ENCODE data around the gene F5.

Gene F5

GRCh38 chr1:169486281-169487051 lies 99.8 kb downstream of the F5 start:
- peak overlapping the region; percentile 77 for H3K4me3 ChIP-seq (ENCODE audit: low read depth, low read length)
- DNase-seq (ENCODE audit: low read depth), result peak; percentile 39

- peak; percentile 99 for DNase-seq (ENCODE audit: low read depth)
- H3K4me3 ChIP-seq (ENCODE audit: low read depth, low read length), result peak within 1 kb of the TSS; percentile 77
These were observed 100.6 kb downstream of the F5 start, which contains the start of gene SLC19A2 for GRCh38 chr1:169485431-169486280. SLC19A2 (minus strand) TSS chr1:169485944; CDS start chr1:169485766, 178 bp downstream.

- H3K4me3 ChIP-seq (ENCODE audit: low read depth, low read length), result peak overlapping the region; percentile 77
- DNase-seq (ENCODE audit: low read depth), result peak; percentile 52
These were observed 101.4 kb downstream of the F5 start for GRCh38 chr1:169484683-169485430.

GRCh38 chr1:169484101-169484500 lies 102.2 kb downstream of the F5 start:
- no peak for DNase-seq (ENCODE audit: low read depth)
- peak overlapping the region; percentile 77 for H3K4me3 ChIP-seq (ENCODE audit: low read depth, low read length)

- peak overlapping the region; percentile 77 for H3K4me3 ChIP-seq (ENCODE audit: low read depth, low read length)
- peak; percentile 55 for DNase-seq (ENCODE audit: low read depth)
These were observed 102.7 kb downstream of the F5 start for GRCh38 chr1:169483500-169483966.

- DNase-seq (ENCODE audit: low read depth), result no peak
- H3K4me3 ChIP-seq (ENCODE audit: low read depth, low read length), result no peak overlapping the region
These were observed 106.8 kb downstream of the F5 start for GRCh38 chr1:169479363-169480066.

- no peak for DNase-seq (ENCODE audit: low read depth)
- no peak overlapping the region for H3K4me3 ChIP-seq (ENCODE audit: low read depth, low read length)
These were observed 108.1 kb downstream of the F5 start for GRCh38 chr1:169478094-169478672.

GRCh38 chr1:169475806-169476387 lies 110.4 kb downstream of the F5 start:
- no peak overlapping the region for H3K4me3 ChIP-seq (ENCODE audit: low read depth, low read length)
- no peak for DNase-seq (ENCODE audit: low read depth)

- no peak for DNase-seq (ENCODE audit: low read depth)
- H3K4me3 ChIP-seq (ENCODE audit: low read depth, low read length), result no peak overlapping the region
These were observed 111.8 kb downstream of the F5 start for GRCh38 chr1:169474302-169474995.

GRCh38 chr1:169473347-169473746 lies 112.9 kb downstream of the F5 start:
- no peak for DNase-seq (ENCODE audit: low read depth)
- no peak overlapping the region for H3K4me3 ChIP-seq (ENCODE audit: low read depth, low read length)

- H3K4me3 ChIP-seq (ENCODE audit: low read depth, low read length), result no peak overlapping the region
- no peak for DNase-seq (ENCODE audit: low read depth)
These were observed 113.5 kb downstream of the F5 start for GRCh38 chr1:169472738-169473137.

- no peak overlapping the region for H3K4me3 ChIP-seq (ENCODE audit: low read depth, low read length)
- DNase-seq (ENCODE audit: low read depth), result no peak
These were observed 117.3 kb downstream of the F5 start for GRCh38 chr1:169468982-169469381.

- no peak overlapping the region for H3K4me3 ChIP-seq (ENCODE audit: low read depth, low read length)
- no peak for DNase-seq (ENCODE audit: low read depth)
These were observed 119.7 kb downstream of the F5 start for GRCh38 chr1:169466259-169467230.

GRCh38 chr1:169465281-169465680 lies 121.0 kb downstream of the F5 start:
- no peak for DNase-seq (ENCODE audit: low read depth)
- no peak overlapping the region for H3K4me3 ChIP-seq (ENCODE audit: low read depth, low read length)

Measured in skeletal muscle cell (primary cell).